ENCODE measurements around the gene PROKR1.

The PROKR1 gene

GRCh38 chr2:68698567-68699377, 55.4 kb downstream of the PROKR1 start:
- no peak for DNase-seq (ENCODE audit: low read depth in 3 of 3)

DNA sequence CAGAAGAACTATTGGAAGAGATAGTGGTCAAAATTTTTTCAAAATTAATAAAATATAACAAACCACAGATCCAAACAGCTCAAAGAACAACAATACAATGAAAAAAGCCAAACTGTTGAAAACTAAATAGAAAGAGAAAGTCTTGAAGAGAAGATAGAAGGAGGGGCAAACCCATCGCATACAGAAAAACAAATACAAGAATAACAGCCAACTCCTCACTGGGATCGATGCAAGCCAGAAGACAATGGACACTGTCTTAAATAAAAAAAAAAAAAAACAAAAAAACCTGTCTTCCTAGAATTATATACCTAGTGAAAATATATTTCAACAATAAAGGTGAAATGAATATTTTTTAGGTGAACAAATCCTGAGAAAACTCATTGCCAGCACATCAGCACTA, 57.2 kb downstream of the PROKR1 start:
- DNase-seq (ENCODE audit: low read depth in 3 of 3) = no peak

DNA sequence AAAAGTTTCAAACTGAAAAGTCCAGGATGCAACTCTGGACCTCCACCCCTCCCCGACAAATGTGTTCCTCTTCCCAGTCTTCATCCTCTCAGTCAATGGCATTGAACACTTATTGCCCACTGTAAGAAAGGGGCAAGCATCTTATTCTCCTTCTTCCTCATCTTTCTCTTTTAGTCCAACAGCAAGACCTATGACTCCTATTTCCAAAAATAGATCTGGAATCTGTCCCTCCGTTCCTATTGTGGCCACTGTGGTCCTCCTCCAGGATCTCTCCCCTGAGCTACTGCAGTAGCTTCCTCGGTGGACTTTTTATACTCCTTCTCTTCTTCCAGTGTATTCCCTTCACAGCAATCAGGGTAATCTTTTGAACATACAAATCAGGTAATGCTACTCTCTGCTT, 63.3 kb downstream of the PROKR1 start:
- no peak for DNase-seq (ENCODE audit: low read depth in 3 of 3)

Measured in stimulated activated CD4-positive, alpha-beta T cell treated with anti-CD3 and anti-CD28 coated beads, TNF-alpha, amount 100 ng/mL, for 48 hours (primary cell).